Panc1 (cell line): ENCODE measurements around the gene UPK1B. TPM values are rescaled to one million over a fixed set of nuclear protein-coding genes. Genes with fewer than 3 reads are reported as not detected.
A peak's percentile ranks its signal among the peaks of the same experiment; 100 is the strongest.

Experiments
- ATAC-seq: fragments of 200-7000 bp; cut with Tn5 transposase; 2 replicates; pipeline ENCODE4 v1.9.1; 2020; ENCODE audit warnings: mild to moderate bottlenecking, moderate library complexity
- BruUV-seq: library from RNA; stranded (reverse); fragments of 400-500 nt; replicated peaks from 2 replicates; lab custom pipeline; 2021; lab: Mats Ljungman, UMichigan
- CTCF ChIA-PET: fragments of 300-600 bp; sonication (Branson Sonifier 250); formaldehyde crosslinking; loops from one replicate; lab custom pipeline; 2022; ENCODE audit warnings: antibody characterized with exemption; lab: Charles Lee
- POLR2A ChIA-PET: fragments of 300-600 bp; sonication (Branson Sonifier 250); formaldehyde crosslinking; loops from one replicate; lab custom pipeline; 2022; ENCODE audit warnings: antibody characterized with exemption; lab: Charles Lee
- DNase-seq: peaks from one replicate; pipeline ENCODE4 v3.0.0-alpha.2; 2010; ENCODE audit warnings: low read depth, low spot score
- H3K27ac ChIP-seq: 2 replicates; pipeline ENCODE4 v1.5.1; 2011; ENCODE audit warnings: mild to moderate bottlenecking, low read length, inconsistent platforms
- H3K27me3 ChIP-seq: fragments of 200-500 bp; sonication (Bioruptor generic); 2 replicates; pipeline ENCODE4 v1.6.0; 2014; ENCODE audit warnings: low read length, inconsistent platforms; ENCODE audit not compliant: control insufficient read depth, insufficient read depth
- H3K36me3 ChIP-seq: fragments of 200-500 bp; sonication (Bioruptor generic); 2 replicates; pipeline ENCODE4 v1.5.1; 2014; ENCODE audit warnings: inconsistent platforms, mild to moderate bottlenecking, low read length, moderate library complexity; ENCODE audit not compliant: control insufficient read depth, insufficient read depth
- H3K4me1 ChIP-seq: 2 replicates; pipeline ENCODE4 v1.5.1; 2011; ENCODE audit warnings: inconsistent platforms, mild to moderate bottlenecking, low read length, moderate library complexity; ENCODE audit not compliant: control insufficient read depth, insufficient read depth
- H3K4me3 ChIP-seq, 2 experiments: 2 replicates each; pipeline ENCODE4 v1.5.1; 2011 to 2012; ENCODE audit warnings: low read depth in 2 of 2, low read length in 2 of 2, mild to moderate bottlenecking in 2 of 2, inconsistent platforms in 1 of 2, moderate library complexity in 1 of 2
- H3K9me3 ChIP-seq: fragments of 200-500 bp; sonication (Bioruptor generic); 2 replicates; pipeline ENCODE4 v1.5.1; 2014; ENCODE audit warnings: low read depth, mild to moderate bottlenecking, inconsistent platforms, low read length, moderate library complexity; ENCODE audit not compliant: control insufficient read depth, insufficient read depth
- CTCF ChIP-seq: fragments of 450-650 bp; IDR thresholded peaks from 2 replicates; pipeline ENCODE4 v1.5.1; 2017; ENCODE audit warnings: mild to moderate bottlenecking
- POLR2AphosphoS5 ChIP-seq: IDR thresholded peaks from 2 replicates; pipeline ENCODE4 v1.6.1; 2012; ENCODE audit warnings: mild to moderate bottlenecking, low read depth, low read length, moderate library complexity
- REST ChIP-seq, 2 experiments: IDR thresholded peaks; 2 replicates each; pipeline ENCODE4 v1.6.1; 2011 to 2012; ENCODE audit warnings: low read depth in 2 of 2, control low read depth in 1 of 2, low read length in 1 of 2, mild to moderate bottlenecking in 1 of 2, moderate library complexity in 1 of 2; ENCODE audit not compliant: insufficient read depth in 1 of 2
- SIN3A ChIP-seq: IDR thresholded peaks from 2 replicates; pipeline ENCODE4 v1.6.1; 2012; ENCODE audit warnings: low read depth, mild to moderate bottlenecking, low read length, moderate library complexity, borderline replicate concordance; ENCODE audit not compliant: insufficient read depth
- TCF7L2 ChIP-seq: IDR thresholded peaks from 2 replicates; pipeline ENCODE4 v1.6.1; 2011; ENCODE audit warnings: mild to moderate bottlenecking, low read depth, low read length, inconsistent platforms
- in situ Hi-C: cut with HindIII; loops from 2 replicates; pipeline ENCODE4 v1.10.0; 2016; ENCODE audit warnings: low sequenced_read_pairs, low pct_unique_long_range_greater_than_20kb
- intact Hi-C: fragments of 100-400 bp; cut with micrococcal nuclease; formaldehyde crosslinking; loops from one replicate; pipeline ENCODE4 v1.10.0; 2022; ENCODE audit not compliant: unreplicated experiment
- total RNA-seq: library from RNA; stranded (reverse); gene quantifications from one replicate; pipeline ENCODE4 v1.2.1, GENCODE V29; 2021; ENCODE audit not compliant: unreplicated experiment

The UPK1B gene
- total RNA-seq, 1 experiment from 2014 or later = 4.4 TPM

GRCh38 chr3:119145500-119146167, 27.8 kb upstream of the UPK1B start, which contains the start of gene TEX55:
TSS of gene TEX55 (plus strand) at chr3:119146165. CDS start at chr3:119146190, 25 bp downstream.
- H3K4me1 ChIP-seq = no peaks in the 10 kb centered on the region
- ATAC-seq = peak; percentile 82
- CTCF ChIA-PET = no interaction called here
- intact Hi-C loops (loop anchor here (1.0 kb wide), 1 partner anchor 96 kb away; no protein-coding TSS in a partner anchor), in situ Hi-C loops (no loop called here)
- POLR2A ChIA-PET = no interaction called here
- no peak within 1 kb of the TSS for H3K4me3 ChIP-seq
- H3K27ac ChIP-seq = no peak within 1 kb of the TSS
- H3K36me3 ChIP-seq = no peaks in the 10 kb centered on the region
- TF ChIP-seq CTCF (peak; percentile 70), REST (IDR thresholded peaks at IDR 0.05; ENCODE audit: insufficient read depth in 1 of 2, low read depth in 2 of 2, low read length in 1 of 2) (no peak), SIN3A (no peak), POLR2AphosphoS5 (no peak), TCF7L2 (no peak)
- H3K27me3 ChIP-seq = no peaks in the 10 kb centered on the region
- no TSS peak for BruUV-seq
- DNase-seq = no peak
- H3K9me3 ChIP-seq = no peaks in the 10 kb centered on the region

GRCh38 chr3:119146578-119147375, 26.6 kb upstream of the UPK1B start:
- ChIA-PET CTCF (no interaction called here), POLR2A (no interaction called here)
- no peak for ATAC-seq
- no peaks in the 10 kb centered on the region for H3K4me1 ChIP-seq
- DNase-seq = no peak
- no peak overlapping the region for H3K4me3 ChIP-seq
- no peaks in the 10 kb centered on the region for H3K9me3 ChIP-seq
- no TSS peak for BruUV-seq
- intact Hi-C loops (no loop called here), in situ Hi-C loops (no loop called here)
- H3K27ac ChIP-seq = no peak overlapping the region
- H3K36me3 ChIP-seq = no peaks in the 10 kb centered on the region
- H3K27me3 ChIP-seq = no peaks in the 10 kb centered on the region
- TF ChIP-seq POLR2AphosphoS5 = no peak
- TF ChIP-seq TCF7L2 = no peak
